OCI-LY7 (cell line): ENCODE data around the gene SLC9A7.

Source experiments
- CTCF ChIP-seq: fragments of 200-600 bp; sonication (generic); conservative IDR thresholded peaks from 2 replicates; pipeline ENCODE4 v1.5.1; 2014; ENCODE audit warnings: mild to moderate bottlenecking, antibody characterized with exemption, low read length, moderate library complexity, mixed read lengths
- EZH2phosphoT487 ChIP-seq: fragments of 200-600 bp; sonication (generic); IDR thresholded peaks from 2 replicates; pipeline ENCODE4 v1.6.1; 2018; ENCODE audit warnings: low read depth, borderline replicate concordance, mild to moderate bottlenecking, mixed run types, antibody characterized with exemption, low read length, moderate library complexity, mixed read lengths

DNA sequence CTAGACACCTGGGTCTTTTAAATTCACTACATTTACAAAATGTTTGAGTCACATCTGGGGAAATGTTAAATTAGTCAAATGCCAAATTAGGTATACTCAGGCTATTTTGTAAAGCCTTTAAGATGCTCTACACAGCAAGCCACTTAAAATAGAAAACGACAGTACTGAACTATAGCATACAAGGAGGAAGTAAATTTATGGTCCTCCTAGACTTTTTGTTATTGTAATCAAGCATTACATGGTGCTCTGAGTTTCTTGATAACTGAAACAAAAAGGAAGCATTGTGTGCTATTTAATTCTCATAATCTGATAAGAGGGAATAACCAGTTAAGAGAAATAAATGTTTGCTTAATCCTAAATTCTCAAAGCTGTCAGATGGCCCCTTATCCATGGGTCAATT lies 46.2 kb downstream of the SLC9A7 start:
- TF ChIP-seq CTCF (no peak), EZH2phosphoT487 (no peak)
